Endothelial cell (in vitro differentiated cells): Measurements from ENCODE around the gene NOX5. TPM values are rescaled to one million over a fixed set of nuclear protein-coding genes. Genes with fewer than 3 reads are reported as not detected.

Source experiments
- DNase-seq: peaks from one replicate; pipeline ENCODE4 v3.0.0; 2021; ENCODE audit warnings: low spot score
- H3K27ac Mint-ChIP-seq: one replicate; pipeline ENCODE4 v1.8.0; 2021; ENCODE audit warnings: mixed read lengths, inconsistent platforms; ENCODE audit not compliant: unreplicated experiment
- H3K27me3 Mint-ChIP-seq: one replicate; pipeline ENCODE4 v1.8.0; 2021; ENCODE audit warnings: mild to moderate bottlenecking, moderate library complexity, mixed read lengths, inconsistent platforms; ENCODE audit not compliant: unreplicated experiment
- H3K36me3 Mint-ChIP-seq: one replicate; pipeline ENCODE4 v1.8.0; 2021; ENCODE audit warnings: mild to moderate bottlenecking, low read depth, mixed read lengths, inconsistent platforms; ENCODE audit not compliant: unreplicated experiment
- H3K4me1 Mint-ChIP-seq: one replicate; pipeline ENCODE4 v1.8.0; 2021; ENCODE audit warnings: mild to moderate bottlenecking, mixed read lengths, inconsistent platforms; ENCODE audit not compliant: unreplicated experiment
- H3K4me3 Mint-ChIP-seq: one replicate; pipeline ENCODE4 v1.8.0; 2021; ENCODE audit warnings: mild to moderate bottlenecking, mixed read lengths, inconsistent platforms; ENCODE audit not compliant: unreplicated experiment
- H3K9me3 Mint-ChIP-seq: one replicate; pipeline ENCODE4 v1.8.0; 2021; ENCODE audit warnings: mixed read lengths, inconsistent platforms; ENCODE audit not compliant: unreplicated experiment
- CTCF ChIP-seq: fragments of 200-600 bp; sonication (generic); IDR thresholded peaks from one replicate; pipeline ENCODE4 v1.5.0; 2021; ENCODE audit warnings: antibody characterized with exemption; ENCODE audit not compliant: unreplicated experiment
- total RNA-seq: library from RNA; stranded (reverse); fragmentation: NEBNext Ultra II Directional; extraction: Animal tissue kit (Norgen Biotek cat#: 25700); gene quantifications from one replicate; pipeline ENCODE4 v1.2.1, GENCODE V29; 2021; ENCODE audit not compliant: unreplicated experiment

NOX5 gene
- total RNA-seq, 1 donor from 2014 or later, result not detected

GRCh38 chr15:68990992-68991500, 23.4 kb upstream of the NOX5 start:
- H3K4me1 Mint-ChIP-seq, result no peaks in the 10 kb centered on the region
- no peaks in the 10 kb centered on the region for H3K9me3 Mint-ChIP-seq
- DNase-seq, result no peak
- H3K27ac Mint-ChIP-seq, result no peak overlapping the region
- no peak for TF ChIP-seq CTCF
- peaks cover 8% of the 10 kb centered on the region for H3K27me3 Mint-ChIP-seq
- no peak overlapping the region for H3K4me3 Mint-ChIP-seq
- no peaks in the 10 kb centered on the region for H3K36me3 Mint-ChIP-seq

- Mint-ChIP-seq H3K4me1 (no peaks in the 10 kb centered on the region), H3K9me3 (no peaks in the 10 kb centered on the region), H3K27me3 (peaks cover 6% of the 10 kb centered on the region), H3K4me3 (no peak overlapping the region), H3K27ac (no peak overlapping the region), H3K36me3 (no peaks in the 10 kb centered on the region)
- TF ChIP-seq CTCF, result no peak
- DNase-seq, result no peak
Observed at GRCh38 chr15:68991723-68992122, 22.8 kb upstream of the NOX5 start.

GRCh38 chr15:68992696-68993095, 21.8 kb upstream of the NOX5 start:
- no peak for DNase-seq
- Mint-ChIP-seq H3K36me3 (no peaks in the 10 kb centered on the region), H3K4me3 (no peak overlapping the region), H3K27ac (no peak overlapping the region), H3K27me3 (peaks cover 4% of the 10 kb centered on the region), H3K9me3 (no peaks in the 10 kb centered on the region), H3K4me1 (peaks cover 5% of the 10 kb centered on the region)
- no peak for TF ChIP-seq CTCF

- Mint-ChIP-seq H3K27me3 (peaks cover 4% of the 10 kb centered on the region), H3K4me3 (no peak overlapping the region)
- no peak for DNase-seq
Observed at GRCh38 chr15:68993276-68993675, 21.2 kb upstream of the NOX5 start.

GRCh38 chr15:68994149-68994548, 20.3 kb upstream of the NOX5 start:
- no peak overlapping the region for H3K27ac Mint-ChIP-seq
- H3K4me1 Mint-ChIP-seq, result peaks cover 5% of the 10 kb centered on the region
- DNase-seq, result no peak
- H3K36me3 Mint-ChIP-seq, result no peaks in the 10 kb centered on the region
- no peaks in the 10 kb centered on the region for H3K9me3 Mint-ChIP-seq
- no peak overlapping the region for H3K4me3 Mint-ChIP-seq
- peaks cover 4% of the 10 kb centered on the region for H3K27me3 Mint-ChIP-seq
- no peak for TF ChIP-seq CTCF

More at GRCh38 chr15:68993276-68993675, 21.2 kb upstream of the NOX5 start:
- H3K4me1 Mint-ChIP-seq, result peaks cover 5% of the 10 kb centered on the region
- TF ChIP-seq CTCF, result no peak
- no peaks in the 10 kb centered on the region for H3K9me3 Mint-ChIP-seq
- H3K36me3 Mint-ChIP-seq, result no peaks in the 10 kb centered on the region
- H3K27ac Mint-ChIP-seq, result no peak overlapping the region
